Body of pancreas (tissue), 4 donors: Measurements from ENCODE around the gene COL4A2. TPM values are rescaled to one million over a fixed set of nuclear protein-coding genes. Genes with fewer than 3 reads are reported as not detected.

Experiments used
- ATAC-seq: fragments of 150-250 bp; one replicate; pipeline ENCODE4 v1.9.1; 2016
- DNase-seq, 4 donors: peaks; one replicate each; pipeline ENCODE4 v3.0.0-alpha.2; 2019
- H3K27ac ChIP-seq, 4 donors: fragments of 200-600 bp; sonication (generic); 1 replicate in 3 of 4; 2 replicates in 1 of 4; pipeline versions ENCODE4 v1.5.1 to v1.6.1; 2016 to 2019; ENCODE audit warnings: mild to moderate bottlenecking in 1 of 4, mixed read lengths in 1 of 4, moderate library complexity in 1 of 4
- H3K27me3 ChIP-seq, 2 donors: fragments of 200-600 bp; sonication (generic); one replicate each; pipeline ENCODE4 v1.6.0; 2016; ENCODE audit warnings: mild to moderate bottlenecking in 1 of 2
- H3K36me3 ChIP-seq, 2 donors: fragments of 200-600 bp; sonication (generic); replicated peaks in 1 of 2; 2 replicates each; pipeline ENCODE4 v1.5.1; 2016; ENCODE audit warnings: low read depth in 2 of 2; ENCODE audit not compliant: insufficient read depth in 1 of 2
- H3K4me1 ChIP-seq: fragments of 200-600 bp; sonication (generic); one replicate; pipeline ENCODE4 v1.6.0; 2016
- H3K4me3 ChIP-seq, 2 donors: fragments of 200-600 bp; sonication (generic); 1 replicate in 1 of 2; 2 replicates in 1 of 2; pipeline ENCODE4 v1.5.1; 2016 to 2019
- H3K9me3 ChIP-seq, 3 donors: fragments of 200-600 bp; sonication (generic); 1 replicate in 2 of 3; 2 replicates in 1 of 3; pipeline ENCODE4 v1.5.1; 2016
- CTCF ChIP-seq, 7 experiments: fragments of 450-650 bp in 4 of 7; fragments of 200-600 bp in 3 of 7; sonication (generic) in 3 of 7; IDR thresholded peaks; one replicate each; pipeline ENCODE4 v1.5.1; 2016 to 2019; ENCODE audit warnings: antibody characterized with exemption in 7 of 7
- POLR2A ChIP-seq, 3 donors: fragments of 450-650 bp; IDR thresholded peaks; one replicate each; pipeline ENCODE4 v1.6.1; 2016; ENCODE audit warnings: antibody characterized with exemption in 3 of 3, mild to moderate bottlenecking in 2 of 3
- WGBS, 2 donors: methylation state at CpG; one replicate each; pipeline ENCODE4 v1.1.5; 2017; 5-methylcytosine and 5-hydroxymethylcytosine counted together
- intact Hi-C: fragments of 100-400 bp; cut with DNase I; formaldehyde crosslinking; loops from one replicate; pipeline ENCODE4 v1.15.1; 2023
- total RNA-seq, 2 donors: library from RNA; depleted of rRNA; stranded (reverse); fragments of >200 nt; gene quantifications; one replicate each; pipeline ENCODE4 v1.1.0, GENCODE V29; 2016

The COL4A2 gene
- total RNA-seq: 100 to 1,000 TPM in 1 of 2 donors, 10 to 100 TPM in 1; 69.3 to 230 TPM

GRCh38 chr13:110306960-110307766, at the start of gene COL4A2, which contains the start of gene COL4A1:
Gene COL4A2, plus strand, starts transcription at chr13:110307284. Its CDS starts 620 bp downstream, at chr13:110307904.
Gene COL4A1, minus strand, starts transcription at chr13:110307157. Its CDS starts 130 bp downstream, at chr13:110307027.
- H3K9me3 ChIP-seq: no peaks in the 10 kb centered on the region
- H3K4me3 ChIP-seq: peak within 1 kb of the TSS; percentile 19 to 41
- peaks cover 0 to 6% of the 10 kb centered on the region in 2 donors for H3K27me3 ChIP-seq
- no peaks in the 10 kb centered on the region for H3K36me3 ChIP-seq
- H3K4me1 ChIP-seq: peaks cover 74% of the 10 kb centered on the region
- WGBS, 2 donors: 0 to 1% methylated on average over 2 to 78 of the region's 96 CpGs
- TF ChIP-seq CTCF (IDR thresholded peaks at IDR 0.05) (no peak), POLR2A (IDR thresholded peaks at IDR 0.05) (peak; percentile 51 to 60 (median 59))
- H3K27ac ChIP-seq: peak within 1 kb of the TSS; percentile 18 to 82 (median 77)
- intact Hi-C loops: no loop called here
- ATAC-seq (peak; percentile 62), DNase-seq (peak; percentile 46 to 60 (median 48))

GRCh38 chr13:110257408-110257807, 49.7 kb upstream of the COL4A2 start:
- TF ChIP-seq CTCF (IDR thresholded peaks at IDR 0.05): no peak
- no peak for TF ChIP-seq POLR2A (IDR thresholded peaks at IDR 0.05)
- Histone ChIP-seq H3K4me1 (peaks cover 5% of the 10 kb centered on the region), H3K36me3 (no peaks in the 10 kb centered on the region), H3K27ac (no peak overlapping the region), H3K27me3 (no peaks in the 10 kb centered on the region), H3K4me3 (no peak overlapping the region), H3K9me3 (no peaks in the 10 kb centered on the region)
- DNase-seq (no peak), ATAC-seq (no peak)
- intact Hi-C loops: no loop called here
- WGBS, 2 donors: 88 to 91% methylated on average over 3 of the region's 3 CpGs

- Histone ChIP-seq H3K36me3 (no peaks in the 10 kb centered on the region), H3K27ac (peak overlapping the region in 1 of 4 donors; percentile 34), H3K9me3 (no peaks in the 10 kb centered on the region), H3K27me3 (no peaks in the 10 kb centered on the region), H3K4me3 (no peak overlapping the region), H3K4me1 (peaks cover 14% of the 10 kb centered on the region)
- DNase-seq (no peak), ATAC-seq (no peak)
- TF ChIP-seq POLR2A (IDR thresholded peaks at IDR 0.05) (no peak), CTCF (IDR thresholded peaks at IDR 0.05) (no peak)
- intact Hi-C loops: no loop called here
- WGBS, 2 donors: 85% methylated on average over 12 of the region's 12 CpGs
Observed at GRCh38 chr13:110258876-110259631, 48.0 kb upstream of the COL4A2 start.

GRCh38 chr13:110259651-110260050, 47.4 kb upstream of the COL4A2 start:
- WGBS, 2 donors: 62 to 65% methylated on average over 6 of the region's 6 CpGs
- intact Hi-C loops: no loop called here
- no peaks in the 10 kb centered on the region for H3K27me3 ChIP-seq
- DNase-seq (no peak), ATAC-seq (no peak)
- H3K4me1 ChIP-seq: peaks cover 14% of the 10 kb centered on the region
- H3K9me3 ChIP-seq: no peaks in the 10 kb centered on the region
- H3K4me3 ChIP-seq: no peak overlapping the region
- TF ChIP-seq POLR2A (IDR thresholded peaks at IDR 0.05): no peak
- no peak for TF ChIP-seq CTCF (IDR thresholded peaks at IDR 0.05)
- peak overlapping the region in 1 of 4 donors; percentile 34 for H3K27ac ChIP-seq
- H3K36me3 ChIP-seq: no peaks in the 10 kb centered on the region
